MCF 10A (cell line): ENCODE data around the gene CNOT4. TPM values are rescaled to one million over a fixed set of nuclear protein-coding genes. Genes with fewer than 3 reads are reported as not detected.

Source experiments
- BruUV-seq: library from RNA; stranded (reverse); fragments of 400-500 nt; replicated peaks from 2 replicates; lab custom pipeline; 2021; lab: Mats Ljungman, UMichigan
- CTCF ChIA-PET: fragments of 300-600 bp; sonication (Branson Sonifier 250); formaldehyde crosslinking; extraction: SDS; loops from one replicate; lab custom pipeline; 2021; ENCODE audit warnings: antibody characterized with exemption, inconsistent platforms; lab: Yijun Ruan, JAX
- POLR2A ChIA-PET: fragments of 300-600, 350-650 bp; sonication (Branson Sonifier 250); formaldehyde crosslinking; extraction: SDS; loops from one replicate; lab custom pipeline; 2020; ENCODE audit warnings: antibody characterized with exemption, inconsistent platforms; lab: Yijun Ruan, JAX
- DNase-seq: peaks from one replicate; pipeline ENCODE4 v3.0.0-alpha.2; 2018; ENCODE audit not compliant: unreplicated experiment
- H3K27ac Mint-ChIP-seq: one replicate; pipeline ENCODE4 v1.8.0; 2022; ENCODE audit warnings: mild to moderate bottlenecking, low read depth, mixed read lengths; ENCODE audit not compliant: unreplicated experiment
- H3K27me3 Mint-ChIP-seq: one replicate; pipeline ENCODE4 v1.8.0; 2022; ENCODE audit warnings: mixed read lengths; ENCODE audit not compliant: insufficient read depth, unreplicated experiment
- H3K36me3 Mint-ChIP-seq: one replicate; pipeline ENCODE4 v1.8.0; 2022; ENCODE audit warnings: mild to moderate bottlenecking, moderate library complexity, mixed read lengths; ENCODE audit not compliant: insufficient read depth, unreplicated experiment
- H3K4me1 Mint-ChIP-seq: one replicate; pipeline ENCODE4 v1.8.0; 2022; ENCODE audit warnings: mixed read lengths; ENCODE audit not compliant: insufficient read depth, unreplicated experiment
- H3K4me3 Mint-ChIP-seq: one replicate; pipeline ENCODE4 v1.8.0; 2022; ENCODE audit warnings: mild to moderate bottlenecking, moderate library complexity, mixed read lengths; ENCODE audit not compliant: unreplicated experiment
- H3K9me3 Mint-ChIP-seq: one replicate; pipeline ENCODE4 v1.8.0; 2022; ENCODE audit warnings: mixed read lengths; ENCODE audit not compliant: unreplicated experiment
- intact Hi-C: fragments of 100-400 bp; cut with micrococcal nuclease; formaldehyde crosslinking; loops from 2 replicates; pipeline ENCODE4 v1.14.1; 2022
- total RNA-seq: library from RNA; stranded (reverse); gene quantifications from 2 replicates; pipeline ENCODE4 v1.2.3, GENCODE V29; 2022
- TF ChIP-seq, protein P1 (sequence below): fragments of 200-600 bp; IDR thresholded peaks from one replicate; pipeline ENCODE4 v1.8.0; 2022; ENCODE audit warnings: antibody characterized with exemption, mild to moderate bottlenecking; ENCODE audit not compliant: unreplicated experiment

Gene CNOT4
- total RNA-seq, 1 experiment from 2014 or later: 18.5 TPM

DNA sequence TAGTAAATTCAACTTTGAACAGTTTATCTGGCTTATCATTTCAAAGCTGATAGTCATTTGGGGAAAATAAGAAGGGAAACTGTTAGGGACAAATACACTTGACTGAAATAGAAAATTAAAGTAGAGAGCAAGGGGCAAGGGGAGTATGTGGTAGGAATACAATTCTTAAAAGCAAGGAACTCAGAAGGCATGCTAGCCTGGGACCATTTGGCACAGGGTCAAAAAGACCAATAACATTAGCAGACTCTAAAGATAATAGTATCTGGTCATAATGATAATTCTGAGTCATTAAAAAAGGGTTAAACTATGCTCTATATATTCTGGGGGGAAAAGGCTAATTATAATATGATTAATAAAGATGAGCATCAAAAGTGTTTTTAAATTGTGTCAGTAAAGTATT lies 112.2 kb downstream of the CNOT4 start:
- TF ChIP-seq, protein P1, sequence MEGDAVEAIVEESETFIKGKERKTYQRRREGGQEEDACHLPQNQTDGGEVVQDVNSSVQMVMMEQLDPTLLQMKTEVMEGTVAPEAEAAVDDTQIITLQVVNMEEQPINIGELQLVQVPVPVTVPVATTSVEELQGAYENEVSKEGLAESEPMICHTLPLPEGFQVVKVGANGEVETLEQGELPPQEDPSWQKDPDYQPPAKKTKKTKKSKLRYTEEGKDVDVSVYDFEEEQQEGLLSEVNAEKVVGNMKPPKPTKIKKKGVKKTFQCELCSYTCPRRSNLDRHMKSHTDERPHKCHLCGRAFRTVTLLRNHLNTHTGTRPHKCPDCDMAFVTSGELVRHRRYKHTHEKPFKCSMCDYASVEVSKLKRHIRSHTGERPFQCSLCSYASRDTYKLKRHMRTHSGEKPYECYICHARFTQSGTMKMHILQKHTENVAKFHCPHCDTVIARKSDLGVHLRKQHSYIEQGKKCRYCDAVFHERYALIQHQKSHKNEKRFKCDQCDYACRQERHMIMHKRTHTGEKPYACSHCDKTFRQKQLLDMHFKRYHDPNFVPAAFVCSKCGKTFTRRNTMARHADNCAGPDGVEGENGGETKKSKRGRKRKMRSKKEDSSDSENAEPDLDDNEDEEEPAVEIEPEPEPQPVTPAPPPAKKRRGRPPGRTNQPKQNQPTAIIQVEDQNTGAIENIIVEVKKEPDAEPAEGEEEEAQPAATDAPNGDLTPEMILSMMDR: no peak
- Mint-ChIP-seq H3K27me3 (no peaks in the 10 kb centered on the region), H3K4me1 (no peaks in the 10 kb centered on the region), H3K4me3 (no peak overlapping the region), H3K9me3 (no peaks in the 10 kb centered on the region), H3K27ac (no peak overlapping the region), H3K36me3 (peaks cover 38% of the 10 kb centered on the region)
- no TSS peak for BruUV-seq
- CTCF ChIA-PET: no interaction called here
- DNase-seq: no peak
- intact Hi-C loops: no loop called here
- POLR2A ChIA-PET: no interaction called here

- ChIA-PET POLR2A (no interaction called here), CTCF (no interaction called here)
- H3K36me3 Mint-ChIP-seq: peaks cover 40% of the 10 kb centered on the region
- H3K27ac Mint-ChIP-seq: no peak overlapping the region
- TF ChIP-seq, protein P1: no peak
- H3K27me3 Mint-ChIP-seq: no peaks in the 10 kb centered on the region
- no peaks in the 10 kb centered on the region for H3K9me3 Mint-ChIP-seq
- no peaks in the 10 kb centered on the region for H3K4me1 Mint-ChIP-seq
- no peak for DNase-seq
- intact Hi-C loops: no loop called here
- no TSS peak for BruUV-seq
- H3K4me3 Mint-ChIP-seq: no peak overlapping the region
Measured at GRCh38 chr7:135392701-135393100, 117.2 kb downstream of the CNOT4 start.

DNA sequence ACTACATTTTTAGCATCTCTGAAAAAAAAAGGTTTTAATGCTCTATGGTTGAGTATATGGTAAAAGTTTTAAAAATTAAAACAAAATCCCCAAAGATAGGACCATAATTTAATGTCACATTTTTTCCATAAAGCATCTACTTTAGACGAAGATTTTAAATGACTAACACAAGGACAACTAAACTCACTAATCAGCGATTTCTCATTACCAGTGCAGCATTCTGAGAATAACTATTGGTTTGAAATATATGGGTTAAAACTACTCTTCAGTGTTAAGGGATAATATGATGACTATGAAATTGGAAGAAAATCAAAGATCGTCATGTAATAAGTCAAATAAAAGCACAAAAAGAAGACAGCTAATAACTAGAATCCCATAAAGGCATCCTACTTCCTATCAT lies 118.4 kb downstream of the CNOT4 start:
- H3K4me1 Mint-ChIP-seq: no peaks in the 10 kb centered on the region
- no peak for DNase-seq
- H3K27me3 Mint-ChIP-seq: no peaks in the 10 kb centered on the region
- TF ChIP-seq, protein P1: no peak
- no peaks in the 10 kb centered on the region for H3K9me3 Mint-ChIP-seq
- BruUV-seq: no TSS peak
- H3K4me3 Mint-ChIP-seq: no peak overlapping the region
- POLR2A ChIA-PET: no interaction called here
- intact Hi-C loops: no loop called here
- CTCF ChIA-PET: no interaction called here
- H3K36me3 Mint-ChIP-seq: peaks cover 38% of the 10 kb centered on the region
- H3K27ac Mint-ChIP-seq: no peak overlapping the region

DNA sequence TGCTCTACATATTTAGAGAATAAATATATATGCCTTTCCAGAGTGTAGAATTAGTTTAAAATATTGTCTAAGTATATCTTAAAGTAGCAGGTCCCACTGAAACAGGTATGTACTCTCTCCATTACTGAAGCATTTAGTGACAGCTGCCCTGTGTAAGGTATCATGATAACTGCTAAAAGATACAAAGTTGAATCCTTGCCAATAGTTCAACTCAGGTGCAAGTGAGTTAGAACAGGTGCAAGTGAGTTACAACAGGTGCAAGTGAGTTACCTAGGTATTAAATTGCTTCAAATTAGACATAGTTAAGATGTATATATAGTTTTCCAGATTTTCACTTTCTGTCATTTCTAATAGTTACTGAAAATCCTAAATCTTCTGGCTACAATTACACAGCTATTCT lies 119.1 kb downstream of the CNOT4 start:
- TF ChIP-seq, protein P1: no peak
- Mint-ChIP-seq H3K36me3 (peaks cover 33% of the 10 kb centered on the region), H3K27ac (no peak overlapping the region), H3K4me3 (no peak overlapping the region), H3K4me1 (no peaks in the 10 kb centered on the region), H3K9me3 (no peaks in the 10 kb centered on the region), H3K27me3 (no peaks in the 10 kb centered on the region)
- ChIA-PET POLR2A (interaction anchor here (0.7 kb wide), 2 partner anchors 27 to 37 kb away, joined by 3 read pairs; no protein-coding TSS in a partner anchor), CTCF (interaction anchor here (0.5 kb wide), 1 partner anchor 80 kb away, joined by 3 read pairs; no protein-coding TSS in a partner anchor)
- DNase-seq: no peak
- intact Hi-C loops: no loop called here
- BruUV-seq: no TSS peak
